ENCODE data around the gene SSTR3.

The SSTR3 gene

DNA sequence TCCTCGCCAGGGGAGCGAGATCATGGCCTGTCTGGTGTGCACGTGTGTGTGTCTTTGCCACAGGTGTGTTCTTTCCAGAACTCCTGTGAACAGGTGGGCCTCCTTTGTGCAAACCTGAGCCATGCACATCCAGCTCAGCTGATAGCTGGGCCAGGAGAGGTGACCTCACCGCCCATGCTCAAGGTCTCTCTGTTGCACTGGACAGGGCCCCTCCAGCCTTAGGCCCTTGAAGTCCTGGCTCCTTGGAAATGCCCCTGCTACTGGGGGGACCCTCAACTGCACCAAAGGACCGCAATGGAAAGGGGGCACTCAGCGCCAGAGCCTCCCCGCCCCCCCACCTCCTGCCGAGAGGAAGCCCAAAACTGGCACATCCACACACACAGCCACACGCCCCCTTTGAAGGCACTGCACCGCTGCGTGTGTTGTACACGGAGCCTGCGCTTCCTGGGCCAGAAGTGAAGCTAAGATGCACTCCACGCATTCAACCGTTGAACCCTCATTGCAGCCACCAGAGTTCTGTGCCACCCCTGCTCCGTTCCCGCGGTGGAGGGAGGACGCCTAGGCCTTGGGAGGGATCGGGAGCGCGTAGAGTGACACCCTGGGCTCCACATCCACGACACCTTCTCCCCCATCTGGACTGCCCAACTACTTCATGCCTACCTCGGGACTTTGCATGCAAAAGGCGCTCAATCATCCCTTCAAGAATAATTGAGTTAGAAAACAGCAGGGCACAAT lies 46.2 kb downstream of the SSTR3 start:
- no peak overlapping the region for H3K27ac ChIP-seq
- no peak for DNase-seq (ENCODE audit: low spot score)
- TF ChIP-seq, protein P1, sequence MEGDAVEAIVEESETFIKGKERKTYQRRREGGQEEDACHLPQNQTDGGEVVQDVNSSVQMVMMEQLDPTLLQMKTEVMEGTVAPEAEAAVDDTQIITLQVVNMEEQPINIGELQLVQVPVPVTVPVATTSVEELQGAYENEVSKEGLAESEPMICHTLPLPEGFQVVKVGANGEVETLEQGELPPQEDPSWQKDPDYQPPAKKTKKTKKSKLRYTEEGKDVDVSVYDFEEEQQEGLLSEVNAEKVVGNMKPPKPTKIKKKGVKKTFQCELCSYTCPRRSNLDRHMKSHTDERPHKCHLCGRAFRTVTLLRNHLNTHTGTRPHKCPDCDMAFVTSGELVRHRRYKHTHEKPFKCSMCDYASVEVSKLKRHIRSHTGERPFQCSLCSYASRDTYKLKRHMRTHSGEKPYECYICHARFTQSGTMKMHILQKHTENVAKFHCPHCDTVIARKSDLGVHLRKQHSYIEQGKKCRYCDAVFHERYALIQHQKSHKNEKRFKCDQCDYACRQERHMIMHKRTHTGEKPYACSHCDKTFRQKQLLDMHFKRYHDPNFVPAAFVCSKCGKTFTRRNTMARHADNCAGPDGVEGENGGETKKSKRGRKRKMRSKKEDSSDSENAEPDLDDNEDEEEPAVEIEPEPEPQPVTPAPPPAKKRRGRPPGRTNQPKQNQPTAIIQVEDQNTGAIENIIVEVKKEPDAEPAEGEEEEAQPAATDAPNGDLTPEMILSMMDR (IDR thresholded peaks at IDR 0.05), result no peak
- H3K4me3 ChIP-seq, result no peak overlapping the region

DNA sequence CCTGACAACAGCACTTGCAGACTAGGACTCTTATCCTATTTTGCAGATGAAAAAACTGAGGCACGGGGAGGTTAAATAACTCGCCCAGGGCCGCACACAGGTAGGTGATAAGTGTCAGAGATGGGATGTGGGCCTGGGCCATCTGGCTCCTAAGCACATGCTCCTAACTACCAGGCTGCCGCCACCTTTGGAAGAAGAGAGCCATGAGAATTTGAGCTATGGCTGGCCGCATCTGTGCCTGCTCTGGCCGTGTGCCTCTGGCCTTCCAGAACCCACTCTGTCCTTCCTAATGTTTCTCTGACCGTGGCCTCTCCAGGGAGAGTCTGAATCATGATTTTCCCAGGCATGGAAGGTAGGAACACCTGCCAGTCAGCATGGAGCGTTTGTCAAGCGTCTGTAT lies 47.2 kb downstream of the SSTR3 start:
- DNase-seq (ENCODE audit: low spot score), result no peak
- Histone ChIP-seq H3K4me3 (no peak overlapping the region), H3K27ac (no peak overlapping the region)
- TF ChIP-seq, protein P1 (IDR thresholded peaks at IDR 0.05), result no peak

DNA sequence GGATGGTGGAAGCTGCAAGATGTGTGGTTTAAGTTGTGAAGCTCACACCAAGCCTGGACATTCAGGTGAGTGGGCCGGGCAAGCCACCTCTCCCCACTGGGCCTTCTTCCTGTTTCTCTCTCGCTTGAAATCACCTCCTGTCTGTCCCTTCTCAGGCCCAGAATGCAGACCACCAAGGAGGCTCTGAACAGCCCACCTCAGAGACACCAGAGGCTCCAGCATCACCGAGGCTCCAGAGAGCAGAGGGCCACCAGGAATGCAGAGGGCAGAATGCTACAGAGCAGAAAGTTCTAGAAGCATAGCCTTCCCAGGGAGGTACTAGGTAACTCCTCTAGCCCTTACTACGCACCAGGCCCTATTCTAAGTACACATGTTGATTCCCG lies 47.8 kb downstream of the SSTR3 start:
- DNase-seq (ENCODE audit: low spot score), result no peak
- Histone ChIP-seq H3K4me3 (no peak overlapping the region), H3K27ac (no peak overlapping the region)
- TF ChIP-seq, protein P1 (IDR thresholded peaks at IDR 0.05), result no peak

DNA sequence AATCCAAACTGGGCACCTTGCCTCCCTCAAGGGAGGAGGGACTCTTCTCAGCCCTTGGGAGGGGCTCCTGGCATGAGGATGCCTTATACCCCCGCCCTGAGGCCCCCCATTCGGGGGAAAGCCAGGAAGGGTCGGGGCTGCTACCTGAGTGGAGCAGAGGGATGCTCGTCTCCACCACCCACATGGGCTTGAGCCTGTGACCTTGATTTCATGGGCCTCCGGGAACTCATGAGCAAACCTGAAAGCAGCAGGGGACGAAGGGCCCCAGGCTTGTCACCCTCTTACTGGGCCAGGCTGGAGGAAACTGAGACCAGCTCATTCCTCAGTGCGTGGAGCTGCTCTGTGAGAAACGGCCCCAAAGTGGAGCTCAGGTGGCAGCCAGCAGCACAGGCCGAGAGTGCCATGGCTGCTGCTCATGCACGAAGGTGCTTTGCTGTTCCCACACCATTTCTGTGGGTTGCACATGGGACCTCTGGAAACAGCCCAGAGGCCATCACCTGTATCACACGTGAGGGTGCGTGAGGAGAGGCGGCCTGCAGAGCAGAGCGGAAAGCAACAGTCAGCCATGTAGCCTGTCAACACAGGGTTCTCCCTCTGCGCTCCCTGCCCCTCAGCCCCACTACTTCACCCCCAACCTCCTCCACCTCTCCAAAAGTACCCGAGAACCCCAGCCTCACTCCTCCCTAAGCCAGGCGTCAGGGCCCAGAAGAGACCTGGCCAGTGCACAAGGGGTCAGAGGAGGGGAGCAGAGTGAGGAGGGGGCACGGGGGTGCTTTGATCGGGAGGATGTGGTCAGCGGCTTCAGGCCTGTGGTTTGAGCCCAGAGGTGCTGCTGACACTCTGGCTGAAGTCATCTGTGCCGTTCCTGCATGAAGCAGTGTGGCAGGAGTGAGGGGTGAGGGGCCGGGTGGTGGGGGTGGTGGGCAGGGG lies 48.4 kb downstream of the SSTR3 start:
- TF ChIP-seq, protein P1 (IDR thresholded peaks at IDR 0.05), result no peak
- Histone ChIP-seq H3K4me3 (no peak overlapping the region), H3K27ac (no peak overlapping the region)
- DNase-seq (ENCODE audit: low spot score), result no peak

DNA sequence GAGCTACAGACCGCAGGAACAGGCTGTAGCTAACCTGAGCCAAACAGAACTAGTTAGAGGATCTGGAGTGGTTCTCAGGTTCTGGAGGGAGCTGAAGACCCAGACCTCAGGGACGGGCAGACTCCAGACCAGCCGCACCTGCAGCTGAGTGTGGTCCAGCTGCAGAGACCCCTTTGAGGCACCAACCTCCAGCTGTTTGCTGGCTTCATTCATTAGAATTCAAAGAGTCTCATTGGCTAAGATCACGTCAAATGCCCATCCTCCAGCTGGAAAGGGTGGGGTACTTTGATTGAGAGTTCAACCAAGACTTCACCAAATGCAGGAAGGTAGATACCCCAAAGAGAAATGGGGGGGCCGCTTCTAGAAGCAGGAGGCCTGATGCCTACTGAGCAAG lies 49.2 kb downstream of the SSTR3 start:
- no peak for DNase-seq (ENCODE audit: low spot score)
- no peak overlapping the region for H3K4me3 ChIP-seq
- TF ChIP-seq, protein P1 (IDR thresholded peaks at IDR 0.05), result no peak
- no peak overlapping the region for H3K27ac ChIP-seq

DNA sequence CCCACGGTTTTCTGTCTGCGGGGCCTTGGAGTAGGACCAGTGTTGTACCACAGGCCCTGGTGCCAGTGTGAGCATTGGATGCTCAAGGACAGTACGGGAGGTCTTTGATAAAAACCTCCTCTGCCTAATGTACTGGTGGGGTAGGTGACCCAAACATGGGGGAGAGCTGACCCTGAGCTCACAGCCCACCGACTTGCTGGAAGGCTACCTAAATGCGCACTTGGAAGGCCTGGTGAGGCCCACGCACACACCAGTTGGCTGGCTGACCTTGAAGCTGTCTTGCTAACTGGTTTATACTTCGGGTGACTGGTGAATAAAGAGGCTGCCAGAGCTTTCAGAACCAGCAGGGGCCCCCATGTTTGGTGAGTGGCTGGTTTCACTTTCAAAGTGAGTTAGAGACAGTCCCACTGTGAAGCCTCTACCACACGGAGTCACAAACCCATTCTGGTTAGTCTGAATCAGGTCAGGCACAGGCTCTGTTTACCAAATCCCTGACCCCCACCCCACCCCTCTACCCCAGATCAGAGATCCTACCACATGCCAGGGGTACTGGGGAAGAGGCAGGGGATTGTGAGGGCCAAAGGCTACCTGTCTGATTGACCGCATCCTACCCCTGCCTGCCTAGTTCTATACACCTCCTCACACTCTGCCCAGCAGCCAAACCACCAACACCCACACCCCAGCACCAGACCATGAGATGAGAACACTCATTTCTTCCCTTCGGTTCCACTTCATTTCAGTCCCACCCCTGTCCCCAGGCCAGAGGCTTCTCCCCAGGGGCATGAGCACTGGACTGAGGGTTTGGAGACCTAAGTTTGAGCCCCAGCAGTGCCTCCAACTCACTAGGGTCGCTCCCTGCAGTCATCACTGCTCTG lies 49.8 kb downstream of the SSTR3 start:
- no peak for DNase-seq (ENCODE audit: low spot score)
- Histone ChIP-seq H3K4me3 (no peak overlapping the region), H3K27ac (no peak overlapping the region)
- TF ChIP-seq, protein P1 (IDR thresholded peaks at IDR 0.05), result no peak

Data from coronary artery (tissue), 2 donors.